HG02943 (cell line): ENCODE data around the gene PPP5C.

Source experiments
- ATAC-seq: cut with Tn5 transposase; IDR thresholded peaks from one replicate; pipeline ENCODE4 v1.9.1; 2021; ENCODE audit warnings: mild to moderate bottlenecking, low read depth, moderate library complexity; ENCODE audit not compliant: unreplicated experiment

Gene PPP5C

DNA sequence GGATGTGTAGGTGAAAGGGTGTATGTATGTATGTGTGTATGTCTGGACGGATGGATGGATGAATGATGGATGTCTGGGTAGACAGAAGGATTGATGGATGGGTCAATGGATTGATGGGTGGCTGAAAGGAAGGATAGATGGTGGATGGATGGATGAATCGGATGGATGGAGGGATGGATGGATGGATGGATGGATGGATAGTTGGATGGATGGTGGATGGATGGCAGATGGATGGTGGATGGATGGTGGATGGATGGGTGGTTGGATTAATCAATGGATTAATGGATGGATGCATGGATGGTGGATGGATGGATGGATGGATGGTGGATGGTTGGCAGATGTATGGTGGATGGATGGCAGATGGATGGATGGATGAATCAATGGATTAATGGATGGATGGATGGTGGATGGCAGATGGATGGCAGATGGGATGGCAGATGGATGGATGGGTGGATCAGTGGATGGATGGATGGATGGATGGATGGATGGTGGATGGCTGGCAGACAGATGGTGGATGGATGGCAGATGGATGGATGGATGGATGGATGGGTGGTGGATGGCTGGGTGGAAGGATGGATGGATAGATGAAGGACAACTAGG lies 16.5 kb upstream of the PPP5C start:
- no peak for ATAC-seq

DNA sequence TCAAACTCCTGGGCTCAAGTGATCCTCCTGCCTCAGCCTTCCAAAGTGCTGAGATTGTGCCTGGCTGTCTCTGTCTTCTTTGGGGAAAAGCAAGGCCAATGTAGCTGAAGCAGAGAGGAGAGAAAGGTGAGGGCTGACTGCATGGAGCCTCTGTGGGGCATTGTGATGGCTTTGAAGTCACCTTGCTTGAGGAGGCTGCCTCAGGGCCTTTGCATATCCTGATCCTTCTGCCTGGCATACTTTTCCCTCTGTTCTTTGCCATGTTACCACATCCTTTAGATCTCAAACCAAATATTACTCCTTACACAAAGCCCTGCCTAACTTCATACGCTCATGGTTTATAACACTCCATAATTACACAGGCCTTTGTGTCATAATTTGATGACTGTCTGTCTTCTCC lies 9.4 kb upstream of the PPP5C start:
- ATAC-seq = no peak

DNA sequence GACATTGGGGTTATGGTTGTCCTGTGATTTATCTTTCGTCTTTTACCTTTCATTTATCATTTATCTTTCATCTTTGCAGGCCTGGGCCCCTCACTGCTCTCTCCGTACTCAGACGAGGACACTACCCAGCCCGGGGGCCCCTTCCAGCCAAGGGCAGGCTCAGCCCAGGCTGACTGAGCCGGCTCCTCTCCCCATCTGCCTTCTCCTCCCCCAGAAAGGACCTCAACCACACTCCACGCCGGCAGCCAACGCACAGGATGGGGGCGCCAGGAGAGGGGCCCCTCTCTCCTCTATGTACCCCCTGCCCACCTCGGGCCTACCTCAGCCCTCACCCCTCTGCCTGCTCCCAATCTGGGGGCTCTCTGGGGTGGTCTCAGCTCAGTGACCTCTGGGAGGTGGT lies 7.4 kb upstream of the PPP5C start:
- no peak for ATAC-seq

GRCh38 chr19:46340051-46340659 lies 6.7 kb upstream of the PPP5C start:
- ATAC-seq = no peak

DNA sequence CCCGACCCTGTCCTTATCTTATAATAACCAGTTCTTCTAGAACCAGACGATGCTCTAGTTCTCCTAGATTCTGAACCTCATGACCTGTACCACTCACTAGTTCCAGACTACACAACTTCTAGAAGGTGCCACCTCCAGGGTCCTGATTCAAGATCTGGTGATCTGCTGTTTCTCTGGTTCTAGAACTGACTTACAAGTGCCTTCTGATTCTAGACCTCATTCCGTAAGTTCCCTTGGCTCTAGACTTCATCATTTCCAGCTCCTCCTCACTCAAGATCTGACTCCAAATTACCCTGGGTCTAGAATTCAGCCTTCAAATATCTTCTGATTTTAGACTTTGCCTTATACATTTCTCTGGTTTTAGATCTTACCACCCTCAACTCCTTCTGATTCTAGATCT lies 5.0 kb upstream of the PPP5C start:
- no peak for ATAC-seq

GRCh38 chr19:46344363-46344762 lies 2.5 kb upstream of the PPP5C start:
- no peak for ATAC-seq

DNA sequence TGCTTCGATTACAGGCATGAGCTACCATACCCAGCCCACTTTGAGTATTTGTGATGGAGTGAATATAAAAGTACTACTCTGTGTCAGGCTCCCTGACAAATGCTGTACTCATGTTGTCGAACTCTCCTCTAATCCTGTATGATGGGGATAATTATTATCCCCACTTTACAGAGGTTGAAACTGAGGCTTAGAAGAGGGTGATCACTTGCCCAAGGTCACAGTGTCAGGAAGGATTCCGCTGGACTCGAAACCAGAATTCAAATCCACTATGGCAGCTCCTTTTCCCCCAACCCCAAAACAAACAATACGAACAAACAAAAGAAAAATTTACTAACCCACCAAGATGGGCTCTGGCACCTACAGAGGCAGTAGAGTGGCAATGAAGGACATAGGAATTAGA lies 1.7 kb upstream of the PPP5C start:
- ATAC-seq = no peak

GRCh38 chr19:46347572-46347883 lies 641 bp downstream of the PPP5C start:
- no peak for ATAC-seq

DNA sequence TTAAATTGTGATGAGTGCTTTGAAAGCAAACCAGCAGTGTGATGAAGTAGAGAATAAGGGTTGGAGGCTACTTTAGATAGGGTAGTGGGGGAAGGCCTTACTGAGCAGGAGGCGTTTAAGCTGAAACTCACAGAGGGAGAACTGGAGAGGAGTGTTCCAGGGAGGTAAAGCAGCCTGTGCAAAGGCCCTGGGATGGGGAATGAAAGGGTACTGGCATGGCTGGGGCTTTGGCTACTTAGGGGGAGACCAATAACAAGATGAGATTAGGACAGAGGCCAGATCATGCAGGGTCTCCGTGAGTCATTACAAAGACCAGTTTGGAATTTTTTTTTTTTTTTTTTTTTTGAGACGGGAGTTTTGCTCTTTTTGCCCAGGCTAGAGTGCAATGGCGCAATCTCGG lies 1.1 kb downstream of the PPP5C start:
- no peak for ATAC-seq

GRCh38 chr19:46349311-46349993 lies 2.6 kb downstream of the PPP5C start:
- no peak for ATAC-seq

- no peak for ATAC-seq
Observed at GRCh38 chr19:46350029-46350757, 3.3 kb downstream of the PPP5C start.

DNA sequence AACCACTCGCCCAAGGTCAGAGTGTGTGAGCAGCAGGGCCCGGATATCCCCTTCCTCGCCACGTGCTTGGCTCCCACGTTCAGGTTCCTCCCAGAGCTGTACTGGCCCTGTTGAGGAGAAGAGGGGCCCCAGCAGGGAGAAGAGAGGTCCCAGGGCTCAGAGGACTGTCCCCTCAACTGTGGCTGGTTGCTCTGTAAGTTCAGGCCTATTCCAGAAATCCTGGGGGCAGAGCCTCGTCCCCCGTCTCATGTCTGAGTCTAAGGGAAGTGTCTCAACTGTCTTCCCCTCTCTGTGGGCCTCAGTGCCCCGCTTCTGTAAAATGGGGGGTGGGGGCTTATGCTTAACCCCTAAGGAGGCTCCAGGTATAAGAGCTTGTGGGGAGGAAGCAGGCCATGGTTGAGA lies 3.9 kb downstream of the PPP5C start:
- no peak for ATAC-seq

DNA sequence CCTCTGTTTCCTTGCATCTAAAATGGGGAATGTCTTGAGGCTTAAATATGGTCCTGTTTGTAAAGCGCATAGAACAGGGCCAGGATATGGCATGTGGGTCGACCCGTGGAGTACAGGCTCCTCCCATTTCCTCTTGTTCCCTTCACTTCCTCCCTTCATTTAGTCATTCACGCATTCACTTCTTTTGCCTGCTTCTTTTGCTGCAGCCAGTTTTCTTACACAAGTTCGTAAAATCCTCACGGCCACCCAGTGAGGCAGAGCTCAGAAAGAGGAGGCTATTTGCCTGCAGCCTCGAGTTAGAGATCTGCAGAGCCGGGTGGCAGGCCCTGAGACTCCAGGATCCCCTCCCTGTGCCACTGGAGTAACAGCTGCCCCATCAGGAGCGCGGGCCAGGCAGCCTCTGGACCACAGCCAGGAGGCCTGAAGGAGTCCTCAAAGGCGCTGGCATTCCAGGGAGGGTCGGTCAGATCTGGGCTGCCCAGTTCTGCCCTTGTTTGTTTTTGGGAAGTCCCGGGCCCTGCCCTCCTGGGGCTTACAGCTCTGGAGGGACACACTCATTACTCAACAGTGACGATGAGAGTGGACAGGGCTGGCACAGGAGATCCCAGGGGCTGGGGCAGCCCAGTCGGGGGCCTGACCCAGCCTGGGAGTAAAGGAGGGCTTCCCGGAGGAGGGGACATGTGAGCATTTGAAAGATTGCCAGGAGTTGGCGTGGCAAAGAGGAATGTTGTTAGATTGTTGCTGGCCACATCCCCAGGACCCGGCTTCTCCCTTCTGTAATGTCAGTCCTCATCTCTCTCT lies 4.6 kb downstream of the PPP5C start:
- no peak for ATAC-seq

GRCh38 chr19:46353730-46354528 lies 7.0 kb downstream of the PPP5C start:
- no peak for ATAC-seq

- ATAC-seq = no peak
Observed at GRCh38 chr19:46355234-46356148, 8.6 kb downstream of the PPP5C start.

- ATAC-seq = no peak
Observed at GRCh38 chr19:46356149-46357055, 9.5 kb downstream of the PPP5C start.

GRCh38 chr19:46357846-46358583 lies 11.1 kb downstream of the PPP5C start:
- no peak for ATAC-seq
